CD4-positive, alpha-beta T cell treated with Interleukin-1 beta for 1 hour (primary cell): ENCODE data around the gene TPD52L2.

ENCODE experiments used
- DNase-seq, 2 donors: peaks; one replicate each; pipeline ENCODE4 v3.0.0-alpha.2; 2020 to 2022

Gene TPD52L2

GRCh38 chr20:63934271-63935068, 69.4 kb downstream of the TPD52L2 start:
- no peak for DNase-seq

- no peak for DNase-seq
Observed at GRCh38 chr20:63935447-63935846, 70.4 kb downstream of the TPD52L2 start.

- no peak for DNase-seq
Observed at GRCh38 chr20:63937596-63937995, 72.5 kb downstream of the TPD52L2 start.

GRCh38 chr20:63939061-63939935, 74.2 kb downstream of the TPD52L2 start:
- no peak for DNase-seq

GRCh38 chr20:63940071-63940471, 75.0 kb downstream of the TPD52L2 start:
- no peak for DNase-seq

- no peak for DNase-seq
Observed at GRCh38 chr20:63940472-63941266, 75.6 kb downstream of the TPD52L2 start.
